K562 (cell line): ENCODE data around the gene HAPSTR1. TPM values are rescaled to one million over a fixed set of nuclear protein-coding genes. Genes with fewer than 3 reads are reported as not detected.
A peak's percentile ranks its signal among the peaks of the same experiment; 100 is the strongest.

ENCODE experiments used
- C11orf30 ChIP-seq: fragments of 450-650 bp; IDR thresholded peaks from 2 replicates; pipeline ENCODE4 v1.6.1; 2016; ENCODE audit warnings: low read depth, mild to moderate bottlenecking
- ETV6 ChIP-seq, 3 experiments: fragments of 150-350 bp in 1 of 3; sonication (generic) in 1 of 3; formaldehyde crosslinking in 1 of 3; IDR thresholded peaks; 2 replicates each; pipeline versions ENCODE4 v1.6.1 to v1.8.0; 2014 to 2022; ENCODE audit warnings: borderline replicate concordance in 2 of 3, low read depth in 2 of 3, antibody characterized with exemption in 1 of 3, low read length in 1 of 3, mild to moderate bottlenecking in 1 of 3, missing genetic modification reagents in 1 of 3
- FOS ChIP-seq: IDR thresholded peaks from 3 replicates; pipeline ENCODE4 v1.6.1; 2011; ENCODE audit not compliant: insufficient read length; ENCODE audit errors: extremely low read depth
- HMGXB4 ChIP-seq: sonication (generic); formaldehyde crosslinking; IDR thresholded peaks from 2 replicates; pipeline ENCODE4 v1.8.1; 2023; ENCODE audit warnings: mild to moderate bottlenecking, missing genetic modification reagents
- KHSRP ChIP-seq: fragments of 450-650 bp; IDR thresholded peaks from 2 replicates; pipeline ENCODE4 v1.6.1; 2017
- LARP7 ChIP-seq: fragments of 450-650 bp; IDR thresholded peaks from 2 replicates; pipeline ENCODE4 v1.6.1; 2016
- NR4A1 ChIP-seq, 2 experiments: fragments of 250-450 bp in 1 of 2; fragments of 450-650 bp in 1 of 2; sonication (Bioruptor Pico) in 1 of 2; IDR thresholded peaks; 2 replicates each; pipeline versions ENCODE4 v1.4.0 to v1.6.1; 2016 to 2020; ENCODE audit warnings: mild to moderate bottlenecking in 2 of 2, missing compliant biosample characterization in 1 of 2, missing genetic modification characterization in 1 of 2, moderate library complexity in 1 of 2
- PBX2 ChIP-seq, 2 experiments: IDR thresholded peaks in 1 of 2; conservative IDR thresholded peaks in 1 of 2; 2 replicates each; pipeline ENCODE4 v1.6.1; 2016; ENCODE audit warnings: low read depth in 2 of 2, mild to moderate bottlenecking in 1 of 2, missing compliant biosample characterization in 1 of 2, missing genetic modification characterization in 1 of 2, moderate library complexity in 1 of 2
- ZNF77 ChIP-seq: fragments of 250-450 bp; sonication (Bioruptor Pico); IDR thresholded peaks from 2 replicates; pipeline ENCODE4 v1.5.0; 2020
- polyA plus RNA-seq, 8 experiments: library from polyadenylated mRNA; depleted of rRNA in 4 of 8; stranded (reverse) in 5 of 8; unstranded in 3 of 8; fragments of >200 nt; fragmentation: Nextera tagmentation in 2 of 8; fragmentation: Illumina TruSeq in 1 of 8; extraction: Ambion mirVana in 2 of 8; extraction: Trizol in 1 of 8; gene quantifications; 2 replicates each; pipeline versions ENCODE4 v1.2.1 to v1.2.3, GENCODE V29; 2011 to 2014; ENCODE audit warnings: inconsistent platforms in 1 of 8, missing spikeins in 1 of 8
- total RNA-seq, 7 experiments: library from RNA; depleted of rRNA in 6 of 7; stranded (reverse); fragments of >200 nt in 6 of 7; fragmentation: Illumina TruSeq in 2 of 7; extraction: Trizol in 2 of 7; gene quantifications; 2 replicates each; pipeline versions ENCODE4 v1.2.1 to v1.2.3, GENCODE V29; 2011 to 2021; ENCODE audit warnings: low replicate concordance in 1 of 7
- TF ChIP-seq, protein P1 (sequence below): fragments of 450-650 bp; IDR thresholded peaks from 2 replicates; pipeline ENCODE4 v1.6.1; 2017; ENCODE audit warnings: mild to moderate bottlenecking, moderate library complexity
- TF ChIP-seq, protein P2 (sequence below): fragments of 450-650 bp; IDR thresholded peaks from 2 replicates; pipeline ENCODE4 v1.6.1; 2016; ENCODE audit warnings: low read depth

The HAPSTR1 gene
- total and polyA plus RNA-seq, 9 of the 15 experiments (the other 6 are each of a cell fraction or from before 2014, with no cell fraction given) = 10.8 to 67.9 (median 36.5) TPM

DNA sequence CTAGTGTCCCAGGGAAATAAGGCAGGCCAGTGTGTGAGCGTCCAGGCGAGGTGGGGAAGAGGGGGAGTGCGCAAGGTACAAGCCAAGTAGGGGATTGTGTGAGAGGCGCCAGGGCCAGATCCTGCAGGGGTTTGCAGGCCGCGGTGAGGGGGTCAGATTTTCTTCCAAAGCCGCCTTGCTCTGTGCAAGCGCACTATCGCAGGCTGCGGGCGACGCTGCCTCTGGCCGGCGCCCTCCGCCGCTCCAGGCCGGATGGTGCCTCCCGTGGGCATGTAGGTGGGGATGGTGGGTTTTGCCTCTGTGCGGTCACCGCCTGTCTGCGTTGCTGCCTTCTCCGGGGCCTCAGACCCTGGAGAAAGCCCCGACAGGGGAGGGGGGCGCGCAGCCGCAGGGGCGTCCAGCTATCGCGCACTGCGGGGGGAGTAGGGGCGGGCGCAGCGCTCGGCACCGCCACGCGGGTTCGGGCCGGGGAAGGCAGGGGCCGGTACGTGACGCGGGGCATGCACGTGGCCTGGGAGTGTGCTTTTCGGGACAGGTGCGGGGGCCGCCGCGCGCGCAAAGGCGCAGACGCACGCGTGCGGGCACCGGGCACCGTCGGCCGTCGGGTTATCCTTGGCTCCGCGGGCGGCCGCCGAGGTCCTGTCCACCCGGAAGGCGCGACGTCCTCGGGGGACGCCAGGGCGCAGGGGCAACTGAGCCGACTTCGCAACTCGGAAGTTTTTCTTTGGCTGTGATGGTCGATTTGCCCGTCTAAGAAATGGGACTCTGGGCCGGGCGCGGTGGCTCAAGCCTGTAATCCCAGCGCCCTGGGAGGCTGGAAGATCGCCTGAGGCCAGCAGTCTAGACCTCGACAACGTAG is 1.1 kb upstream of the HAPSTR1 start (continued):
- peak in 1 of 2 experiments; percentile 67; a peak in 1 of 4 replicates for TF ChIP-seq ETV6 (IDR thresholded peaks at IDR 0.05; ENCODE audit: borderline replicate concordance in 1 of 2, low read depth in 2 of 2, low read length in 1 of 2)
- no peak for TF ChIP-seq ETV6 (CRISPR knock-in tag; IDR thresholded peaks at IDR 0.05; ENCODE audit: borderline replicate concordance)
- TF ChIP-seq LARP7 = no peak
- no peak for TF ChIP-seq KHSRP
- no peak for TF ChIP-seq PBX2 (CRISPR knock-in tag; IDR thresholded peaks at IDR 0.05; ENCODE audit: low read depth)
- TF ChIP-seq PBX2 (tag; conservative IDR thresholded peaks at IDR 0.05; ENCODE audit: low read depth) = no peak
- TF ChIP-seq C11orf30 = no peak
- TF ChIP-seq ZNF77 (CRISPR knock-in tag) = no peak
- TF ChIP-seq, protein P1, sequence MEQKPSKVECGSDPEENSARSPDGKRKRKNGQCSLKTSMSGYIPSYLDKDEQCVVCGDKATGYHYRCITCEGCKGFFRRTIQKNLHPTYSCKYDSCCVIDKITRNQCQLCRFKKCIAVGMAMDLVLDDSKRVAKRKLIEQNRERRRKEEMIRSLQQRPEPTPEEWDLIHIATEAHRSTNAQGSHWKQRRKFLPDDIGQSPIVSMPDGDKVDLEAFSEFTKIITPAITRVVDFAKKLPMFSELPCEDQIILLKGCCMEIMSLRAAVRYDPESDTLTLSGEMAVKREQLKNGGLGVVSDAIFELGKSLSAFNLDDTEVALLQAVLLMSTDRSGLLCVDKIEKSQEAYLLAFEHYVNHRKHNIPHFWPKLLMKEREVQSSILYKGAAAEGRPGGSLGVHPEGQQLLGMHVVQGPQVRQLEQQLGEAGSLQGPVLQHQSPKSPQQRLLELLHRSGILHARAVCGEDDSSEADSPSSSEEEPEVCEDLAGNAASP = no peak
- TF ChIP-seq FOS = no peak
- no peak for TF ChIP-seq HMGXB4 (CRISPR knock-in tag)
- TF ChIP-seq NR4A1 (CRISPR knock-in tag; IDR thresholded peaks at IDR 0.05) = no peak
- TF ChIP-seq NR4A1 (tag; IDR thresholded peaks at IDR 0.05) = peak; percentile 49; the same call in 1 of the 2 replicates
- TF ChIP-seq, protein P2, sequence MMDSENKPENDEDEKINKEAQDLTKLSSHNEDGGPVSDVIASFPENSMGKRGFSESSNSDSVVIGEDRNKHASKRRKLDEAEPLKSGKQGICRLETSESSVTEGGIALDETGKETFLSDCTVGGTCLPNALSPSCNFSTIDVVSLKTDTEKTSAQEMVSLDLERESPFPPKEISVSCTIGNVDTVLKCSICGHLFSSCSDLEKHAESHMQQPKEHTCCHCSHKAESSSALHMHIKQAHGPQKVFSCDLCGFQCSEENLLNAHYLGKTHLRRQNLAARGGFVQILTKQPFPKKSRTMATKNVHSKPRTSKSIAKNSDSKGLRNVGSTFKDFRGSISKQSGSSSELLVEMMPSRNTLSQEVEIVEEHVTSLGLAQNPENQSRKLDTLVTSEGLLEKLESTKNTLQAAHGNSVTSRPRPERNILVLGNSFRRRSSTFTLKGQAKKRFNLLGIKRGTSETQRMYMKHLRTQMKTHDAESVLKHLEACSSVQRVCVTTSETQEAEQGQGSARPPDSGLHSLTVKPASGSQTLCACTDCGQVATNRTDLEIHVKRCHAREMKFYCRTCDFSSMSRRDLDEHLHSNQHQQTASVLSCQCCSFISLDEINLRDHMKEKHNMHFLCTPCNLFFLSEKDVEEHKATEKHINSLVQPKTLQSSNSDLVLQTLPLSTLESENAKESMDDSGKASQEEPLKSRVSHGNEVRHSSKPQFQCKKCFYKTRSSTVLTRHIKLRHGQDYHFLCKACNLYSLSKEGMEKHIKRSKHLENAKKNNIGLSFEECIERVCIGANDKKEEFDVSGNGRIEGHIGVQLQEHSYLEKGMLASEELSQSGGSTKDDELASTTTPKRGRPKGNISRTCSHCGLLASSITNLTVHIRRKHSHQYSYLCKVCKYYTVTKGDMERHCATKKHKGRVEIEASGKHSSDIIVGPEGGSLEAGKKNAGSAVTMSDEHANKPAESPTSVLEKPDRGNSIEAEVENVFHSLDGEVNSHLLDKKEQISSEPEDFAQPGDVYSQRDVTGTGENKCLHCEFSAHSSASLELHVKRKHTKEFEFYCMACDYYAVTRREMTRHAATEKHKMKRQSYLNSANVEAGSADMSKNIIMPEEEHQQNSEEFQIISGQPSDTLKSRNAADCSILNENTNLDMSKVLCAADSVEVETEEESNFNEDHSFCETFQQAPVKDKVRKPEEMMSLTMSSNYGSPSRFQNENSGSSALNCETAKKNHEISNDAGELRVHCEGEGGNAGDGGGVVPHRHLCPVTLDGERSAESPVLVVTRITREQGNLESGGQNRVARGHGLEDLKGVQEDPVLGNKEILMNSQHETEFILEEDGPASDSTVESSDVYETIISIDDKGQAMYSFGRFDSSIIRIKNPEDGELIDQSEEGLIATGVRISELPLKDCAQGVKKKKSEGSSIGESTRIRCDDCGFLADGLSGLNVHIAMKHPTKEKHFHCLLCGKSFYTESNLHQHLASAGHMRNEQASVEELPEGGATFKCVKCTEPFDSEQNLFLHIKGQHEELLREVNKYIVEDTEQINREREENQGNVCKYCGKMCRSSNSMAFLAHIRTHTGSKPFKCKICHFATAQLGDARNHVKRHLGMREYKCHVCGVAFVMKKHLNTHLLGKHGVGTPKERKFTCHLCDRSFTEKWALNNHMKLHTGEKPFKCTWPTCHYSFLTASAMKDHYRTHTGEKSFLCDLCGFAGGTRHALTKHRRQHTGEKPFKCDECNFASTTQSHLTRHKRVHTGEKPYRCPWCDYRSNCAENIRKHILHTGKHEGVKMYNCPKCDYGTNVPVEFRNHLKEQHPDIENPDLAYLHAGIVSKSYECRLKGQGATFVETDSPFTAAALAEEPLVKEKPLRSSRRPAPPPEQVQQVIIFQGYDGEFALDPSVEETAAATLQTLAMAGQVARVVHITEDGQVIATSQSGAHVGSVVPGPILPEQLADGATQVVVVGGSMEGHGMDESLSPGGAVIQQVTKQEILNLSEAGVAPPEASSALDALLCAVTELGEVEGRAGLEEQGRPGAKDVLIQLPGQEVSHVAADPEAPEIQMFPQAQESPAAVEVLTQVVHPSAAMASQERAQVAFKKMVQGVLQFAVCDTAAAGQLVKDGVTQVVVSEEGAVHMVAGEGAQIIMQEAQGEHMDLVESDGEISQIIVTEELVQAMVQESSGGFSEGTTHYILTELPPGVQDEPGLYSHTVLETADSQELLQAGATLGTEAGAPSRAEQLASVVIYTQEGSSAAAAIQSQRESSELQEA = no peak
